ENCODE measurements around the gene LRCH1.
"Not testable (repeated sequence)": the region's sequence is repeated elsewhere in the genome, so short reads cannot be mapped to it uniquely, and the experiment has no call there.

Gene LRCH1

DNA sequence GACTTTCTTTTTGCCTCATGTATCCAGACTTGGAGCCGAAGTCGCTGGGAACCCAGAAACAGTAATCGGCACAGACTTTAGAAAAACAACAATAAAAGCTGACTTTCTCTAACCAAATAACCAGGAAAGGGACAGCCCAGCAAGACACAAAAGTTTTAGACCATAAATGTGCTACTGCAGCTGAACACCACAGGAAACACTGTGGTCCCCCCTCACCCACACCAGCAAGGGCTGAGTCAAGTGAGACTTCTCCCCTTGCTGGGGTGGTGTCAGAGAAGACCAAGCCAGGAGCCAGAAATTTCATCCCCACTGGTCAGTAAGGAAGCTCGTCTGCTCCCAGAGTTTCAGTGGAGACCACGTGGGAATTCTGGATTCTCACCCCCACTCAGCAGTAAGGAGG, 173.4 kb downstream of the LRCH1 start:
- DNase-seq: no peak

DNA sequence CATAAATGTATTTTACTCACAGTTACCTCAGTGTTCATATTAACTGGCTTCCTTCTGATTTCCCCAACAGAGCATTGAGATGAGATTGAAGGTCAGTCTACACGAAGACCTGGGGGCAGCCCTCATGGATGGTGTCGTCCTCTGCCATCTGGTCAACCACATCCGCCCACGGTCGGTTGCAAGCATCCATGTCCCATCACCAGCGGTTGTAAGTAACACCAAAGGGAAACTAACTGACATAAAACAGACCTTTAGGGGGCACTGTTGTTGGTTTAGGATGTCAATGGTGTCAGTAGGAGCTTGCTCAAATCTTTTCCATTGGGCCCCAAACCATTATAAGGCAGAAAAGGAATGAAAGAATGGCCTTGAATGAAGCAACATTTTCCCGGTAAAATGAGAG, 175.8 kb downstream of the LRCH1 start:
- DNase-seq: no peak

DNA sequence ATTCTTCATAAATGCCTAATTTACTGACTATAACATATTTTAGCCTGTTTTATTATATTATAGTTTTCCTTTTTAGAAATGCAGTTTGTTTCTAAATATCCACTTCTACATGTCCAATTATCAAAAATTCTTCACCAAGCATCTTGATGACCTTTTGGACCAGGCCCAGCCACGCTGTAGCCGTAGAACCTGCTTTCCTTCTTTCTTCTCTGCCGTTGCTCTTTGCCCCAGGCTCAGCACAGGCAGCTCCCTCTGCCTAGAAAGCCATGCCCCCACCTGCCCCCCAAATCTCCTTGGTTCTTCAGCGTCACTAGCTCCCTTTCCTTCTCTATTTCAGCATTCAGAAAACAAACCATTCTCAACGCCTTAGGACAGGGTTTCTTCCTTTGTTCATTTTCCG, 178.6 kb downstream of the LRCH1 start:
- DNase-seq: no peak

DNA sequence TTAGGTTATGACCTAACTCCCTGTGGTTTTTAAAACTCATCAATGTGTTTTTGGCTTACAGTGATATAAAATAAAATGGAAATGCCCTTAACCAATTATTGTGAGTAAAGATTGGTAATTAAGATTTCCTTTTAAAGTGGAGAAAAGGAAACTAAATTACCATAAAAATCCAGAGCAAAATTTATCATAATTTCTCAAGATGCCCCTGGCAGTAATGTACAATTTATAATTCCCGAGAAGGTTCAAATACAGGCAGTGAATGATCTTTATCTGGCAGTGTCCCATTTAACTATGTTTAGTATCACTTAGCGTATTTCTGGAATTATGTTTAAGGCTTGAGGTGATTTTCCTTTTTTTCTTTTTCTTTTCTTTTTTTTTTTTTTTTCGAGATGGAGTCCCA, 182.5 kb downstream of the LRCH1 start:
- no peak for DNase-seq

DNA sequence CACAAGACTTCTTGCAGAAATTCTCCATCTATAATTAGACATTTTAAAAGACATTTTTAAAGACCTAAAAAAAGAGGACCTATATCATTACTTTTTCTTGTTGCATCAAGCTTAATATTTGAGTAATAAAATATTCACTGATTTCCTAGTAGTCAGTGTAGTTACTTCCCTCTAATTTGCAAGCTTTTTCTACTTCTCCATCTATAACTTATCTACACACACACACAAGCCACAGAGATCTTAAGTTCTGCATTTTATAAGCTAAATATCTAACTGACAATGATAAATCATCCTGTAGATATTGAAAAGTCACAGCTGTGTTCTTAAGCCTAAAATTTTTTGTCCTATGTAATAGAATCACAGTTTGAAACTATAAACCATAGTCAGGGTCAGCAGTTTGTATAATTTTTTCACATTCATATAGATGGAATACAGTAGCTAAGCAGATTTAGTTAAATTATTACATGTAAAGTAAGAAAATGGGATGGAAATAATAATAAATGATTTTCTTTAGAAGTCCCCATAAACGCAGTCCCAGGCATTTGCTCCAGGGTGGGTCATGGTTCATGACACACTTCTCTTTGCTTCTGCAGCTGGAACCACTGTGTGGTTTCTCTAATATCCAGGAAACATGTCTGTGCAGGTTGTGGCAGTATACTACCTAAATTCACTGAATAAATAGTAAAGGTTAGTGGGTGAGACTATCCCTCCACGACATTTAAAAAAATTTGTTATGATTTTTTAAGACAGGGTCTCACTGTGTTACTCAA, 183.8 kb downstream of the LRCH1 start:
- no peak for DNase-seq

DNA sequence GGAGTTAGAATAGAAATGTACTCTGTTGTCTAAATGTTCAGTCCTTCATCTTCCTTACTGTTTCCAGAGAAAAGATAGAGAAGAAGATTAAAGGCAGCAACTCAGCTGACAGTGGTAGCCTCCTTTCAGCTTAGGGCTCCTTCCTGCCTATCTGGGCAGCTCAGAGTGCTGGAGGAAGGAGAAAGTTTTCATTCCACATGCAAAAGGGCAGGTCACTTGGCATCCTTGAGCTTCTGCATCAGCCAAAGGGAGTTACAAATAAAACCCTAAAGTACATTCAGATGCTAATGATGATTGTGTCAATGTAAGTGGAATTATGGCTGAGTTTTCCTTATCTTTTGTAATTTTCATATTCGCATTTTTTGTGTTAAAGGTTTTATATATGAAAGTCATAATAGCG, 185.1 kb downstream of the LRCH1 start:
- DNase-seq: no peak

DNA sequence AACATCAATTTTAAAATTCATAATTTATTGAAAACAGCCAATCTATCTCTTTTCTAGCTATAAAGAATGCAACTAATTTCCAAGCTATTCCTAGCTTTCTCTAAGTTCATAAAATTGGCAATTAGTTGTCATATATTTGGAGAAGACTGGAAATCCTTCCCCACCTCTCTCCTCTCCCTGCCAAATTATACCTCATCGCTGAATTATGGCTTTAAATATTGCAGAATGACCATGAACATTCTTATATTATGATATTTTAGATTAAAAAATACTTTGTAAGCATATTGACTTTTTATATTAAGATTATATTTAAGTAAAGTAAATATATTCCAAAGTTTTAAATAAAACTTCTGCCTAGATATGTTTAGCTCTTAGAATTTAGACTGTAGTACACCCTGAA, 185.8 kb downstream of the LRCH1 start:
- no peak for DNase-seq

DNA sequence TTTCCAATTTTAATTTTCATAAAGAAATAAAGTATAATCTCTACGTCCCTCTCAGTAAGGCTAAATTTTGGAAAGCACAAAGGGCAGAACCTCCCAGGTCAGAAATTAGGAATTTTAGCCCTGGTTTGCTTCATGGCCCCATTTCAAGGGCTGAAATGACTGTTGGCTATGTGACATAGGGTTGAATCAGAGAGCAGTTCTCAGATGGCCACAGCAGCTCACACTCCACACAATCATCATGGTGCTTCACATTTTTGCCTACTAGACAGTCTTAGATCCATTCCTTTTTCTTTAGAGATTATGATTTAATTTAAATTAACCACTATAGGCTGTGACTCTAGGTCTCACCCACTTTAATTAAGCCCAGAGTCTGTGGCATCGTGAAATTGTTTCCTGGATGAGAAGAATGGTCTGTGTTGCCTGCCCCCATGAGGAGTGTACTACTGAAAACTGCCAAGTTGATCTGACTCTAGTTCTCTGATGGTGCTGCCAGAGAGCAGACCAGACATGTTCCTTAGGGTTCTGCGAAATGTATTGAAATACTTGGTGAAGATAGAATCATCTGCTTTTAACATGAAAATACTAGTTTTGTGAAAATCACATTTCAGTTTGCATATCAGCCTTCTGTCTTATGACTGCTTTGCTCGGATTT, 186.6 kb downstream of the LRCH1 start:
- DNase-seq: no peak

DNA sequence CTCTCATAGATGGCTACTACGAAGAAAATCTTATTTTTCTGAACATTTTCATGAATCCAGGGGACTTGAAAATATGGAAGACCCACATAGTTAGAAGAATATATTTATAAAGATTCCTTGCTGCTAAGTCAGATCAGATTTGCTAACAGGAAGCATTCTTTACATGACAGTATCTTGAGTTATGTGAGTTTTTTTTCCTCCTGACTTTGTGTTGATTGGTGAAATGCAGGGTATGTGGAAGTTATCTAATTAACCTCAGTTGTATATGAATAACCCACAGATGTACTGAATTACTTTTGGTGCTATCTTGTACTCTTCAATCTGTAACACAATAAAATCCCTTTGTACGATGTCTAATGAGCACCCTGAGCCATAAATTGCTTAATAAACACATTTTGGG, 190.2 kb downstream of the LRCH1 start:
- DNase-seq: no peak

DNA sequence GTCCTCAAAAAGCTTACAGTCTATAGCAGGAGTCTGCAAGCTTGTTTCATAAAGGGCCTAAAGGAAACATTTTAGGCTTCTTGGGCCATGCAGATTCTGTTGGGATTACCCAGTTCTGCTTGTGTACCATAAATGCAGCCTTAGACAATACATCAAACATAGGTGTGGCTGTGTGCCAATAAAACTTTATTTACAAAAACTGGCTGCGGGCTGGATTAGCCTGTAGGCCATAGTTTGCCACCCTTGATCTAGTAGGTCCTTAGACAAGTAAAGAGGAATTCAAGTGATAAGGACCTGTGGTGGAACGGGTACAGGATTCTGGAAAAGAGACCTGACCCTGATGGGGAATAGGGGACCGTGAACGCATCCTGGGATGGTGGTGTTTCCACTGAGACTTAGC, 192.1 kb downstream of the LRCH1 start:
- DNase-seq: no peak

DNA sequence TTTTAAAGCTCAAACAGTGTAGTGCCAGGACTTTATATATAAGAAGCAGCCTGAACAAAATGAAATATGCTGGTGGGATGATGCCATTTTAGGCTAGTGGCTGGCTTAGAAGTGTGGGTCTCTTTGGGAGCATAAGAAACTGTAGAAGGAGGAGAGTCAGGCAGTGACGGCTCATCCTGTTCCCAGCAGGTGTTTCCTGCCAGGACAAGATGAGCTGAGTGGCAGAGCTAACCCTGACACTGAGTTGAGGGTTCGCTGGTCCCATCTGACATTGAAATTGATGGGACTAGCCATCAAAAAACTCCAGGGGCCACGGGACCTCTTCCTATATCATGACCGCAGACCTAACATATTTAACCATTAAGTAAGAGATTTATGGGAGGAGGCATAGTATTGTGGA, 192.7 kb downstream of the LRCH1 start:
- DNase-seq: no peak

DNA sequence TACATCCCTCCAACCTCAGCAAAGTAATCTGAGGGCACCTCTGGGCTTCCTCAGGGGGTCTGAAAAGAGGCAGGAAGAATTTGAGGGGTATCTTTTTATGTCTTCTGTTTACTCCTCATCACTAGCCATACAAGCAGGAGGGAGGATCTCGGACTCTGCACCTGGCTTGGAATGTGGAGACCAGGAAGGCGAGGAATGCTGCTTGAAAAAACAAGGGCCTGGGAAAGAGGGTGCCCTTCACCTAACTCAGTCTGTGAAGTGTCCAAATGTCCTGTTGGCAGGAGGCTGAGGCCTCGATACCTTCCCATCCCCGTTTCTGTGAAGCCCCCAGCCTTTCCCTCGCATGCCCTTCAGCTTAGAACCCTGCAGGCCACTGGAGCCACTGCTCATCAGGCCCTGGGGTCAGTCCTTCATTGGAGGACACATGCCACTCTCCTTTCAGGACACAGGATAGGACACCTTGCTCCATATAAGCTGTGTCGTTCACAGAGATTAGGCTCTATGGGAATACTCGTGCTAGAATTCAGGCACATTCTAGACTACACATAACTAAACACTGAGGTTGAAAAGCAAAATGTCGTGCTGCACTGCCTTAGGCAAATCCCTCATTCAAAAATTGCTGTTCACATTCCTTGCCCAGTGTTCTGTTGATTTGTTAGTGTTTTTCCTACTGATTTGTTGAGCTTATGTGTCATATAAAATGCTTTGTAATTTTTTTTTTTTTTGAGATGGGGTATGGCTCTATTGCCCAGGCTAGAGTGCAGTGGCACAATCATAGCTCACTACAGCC, 194.3 kb downstream of the LRCH1 start:
- DNase-seq: no peak

DNA sequence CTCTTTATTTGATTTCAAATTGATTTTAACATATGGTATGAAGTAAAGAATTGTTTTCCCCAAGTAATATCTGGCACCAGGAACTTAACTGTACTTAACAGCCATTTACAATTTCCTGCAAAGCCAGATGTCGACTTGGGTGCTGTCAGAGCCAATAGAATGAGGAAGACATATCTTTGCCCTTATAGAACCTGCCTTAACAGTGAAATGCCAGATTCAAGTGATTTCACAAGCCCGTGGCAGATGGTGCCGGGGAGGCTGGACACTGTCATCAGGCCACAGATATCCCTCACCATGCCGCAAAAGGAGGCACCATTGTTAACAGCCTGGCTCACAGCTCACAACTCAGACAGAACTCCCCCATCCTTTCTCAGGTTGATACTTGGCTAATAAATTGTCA, 195.3 kb downstream of the LRCH1 start:
- DNase-seq: no peak

DNA sequence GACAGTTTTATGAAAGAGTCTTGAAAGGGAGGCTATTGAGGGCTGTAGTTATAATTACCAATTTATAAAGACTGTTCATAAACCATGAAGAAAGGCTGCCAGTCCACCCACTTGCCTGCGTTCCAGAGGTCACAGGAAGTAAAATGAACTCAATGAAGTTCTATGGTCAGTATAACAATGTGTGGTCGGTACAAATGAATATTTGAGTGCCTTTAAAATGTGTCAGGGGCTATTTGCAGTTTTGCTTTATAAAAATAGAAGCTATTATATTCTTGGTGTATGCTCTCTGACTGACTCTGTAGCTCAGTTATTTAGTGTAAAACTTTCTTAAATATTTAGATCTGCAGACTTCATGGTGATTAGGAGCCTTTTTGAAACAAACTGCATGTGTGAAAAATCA, 197.0 kb downstream of the LRCH1 start:
- DNase-seq: no peak

DNA sequence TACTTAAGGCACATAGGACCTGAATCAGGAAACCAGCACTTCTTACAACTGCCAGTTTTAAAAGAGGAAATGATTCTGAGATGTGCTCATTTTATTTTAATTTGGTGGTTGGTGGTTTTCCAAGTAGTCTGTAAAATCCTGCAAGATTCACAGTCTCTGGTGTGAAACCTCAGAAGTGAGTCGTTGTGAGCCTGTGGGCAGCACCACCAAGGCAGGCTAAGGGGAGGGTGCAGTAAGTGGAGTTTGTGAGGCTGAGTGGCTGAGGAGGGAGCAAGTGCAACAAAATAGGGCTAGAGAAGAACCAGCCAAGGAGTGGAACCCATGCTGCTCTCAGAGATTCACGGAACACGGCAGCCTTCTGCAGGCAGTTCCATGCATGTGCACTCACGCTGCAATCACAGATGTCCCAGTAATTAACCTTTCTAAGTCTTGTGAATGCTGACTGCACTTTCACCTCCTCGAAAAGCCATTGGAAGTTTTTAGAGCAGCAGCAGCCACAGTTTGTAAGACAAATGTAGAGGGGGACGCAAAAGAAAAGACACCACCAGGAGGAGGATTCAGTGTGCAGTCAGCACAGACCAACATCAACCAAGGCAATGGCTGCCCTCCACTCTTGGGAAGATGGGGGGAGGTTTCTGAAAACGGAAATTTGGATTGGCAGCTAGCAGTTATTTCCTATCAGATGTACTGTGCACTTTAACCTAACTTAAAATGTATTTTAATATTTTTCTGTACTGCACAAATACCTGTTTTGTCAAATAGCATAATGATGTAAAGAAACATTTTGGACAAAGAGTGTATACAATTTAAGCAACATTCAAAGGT, 199.1 kb downstream of the LRCH1 start:
- no peak for DNase-seq

DNA sequence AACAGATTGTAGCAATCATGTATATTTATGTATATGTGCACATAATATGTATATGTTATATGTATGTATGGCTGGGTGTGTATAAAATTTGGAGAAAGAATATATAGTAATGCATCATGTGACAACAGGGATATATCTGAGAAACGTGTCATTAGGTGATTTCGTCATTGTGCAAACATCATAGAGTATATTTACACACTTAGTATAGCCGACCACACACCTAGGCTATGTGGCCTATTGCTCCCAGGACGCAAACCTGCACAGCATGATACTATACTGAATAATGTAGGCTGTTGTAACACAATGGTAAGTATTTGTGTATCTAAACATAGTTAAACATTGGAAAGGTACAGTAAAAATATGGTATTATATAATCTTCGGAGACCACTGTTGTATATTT, 200.2 kb downstream of the LRCH1 start:
- no peak for DNase-seq

DNA sequence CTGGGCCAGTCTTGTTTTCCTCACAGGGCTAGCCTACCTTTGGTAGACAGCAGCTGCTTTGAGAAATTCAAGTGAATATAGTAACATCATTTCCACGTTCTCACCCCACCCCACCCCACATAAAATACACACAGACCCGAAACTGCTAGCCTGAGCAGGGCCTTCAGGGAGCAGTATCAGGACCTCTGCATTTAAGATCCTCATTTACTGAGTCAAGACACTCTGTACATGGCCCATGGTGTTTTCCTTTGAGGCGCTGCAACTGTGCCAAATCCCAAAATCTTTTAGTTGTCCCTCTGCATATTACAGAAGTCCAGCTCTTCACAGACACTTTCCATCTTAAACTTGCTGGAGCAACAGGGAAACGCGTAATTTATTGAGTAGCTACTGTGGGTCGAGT, 200.9 kb downstream of the LRCH1 start:
- DNase-seq: no peak

DNA sequence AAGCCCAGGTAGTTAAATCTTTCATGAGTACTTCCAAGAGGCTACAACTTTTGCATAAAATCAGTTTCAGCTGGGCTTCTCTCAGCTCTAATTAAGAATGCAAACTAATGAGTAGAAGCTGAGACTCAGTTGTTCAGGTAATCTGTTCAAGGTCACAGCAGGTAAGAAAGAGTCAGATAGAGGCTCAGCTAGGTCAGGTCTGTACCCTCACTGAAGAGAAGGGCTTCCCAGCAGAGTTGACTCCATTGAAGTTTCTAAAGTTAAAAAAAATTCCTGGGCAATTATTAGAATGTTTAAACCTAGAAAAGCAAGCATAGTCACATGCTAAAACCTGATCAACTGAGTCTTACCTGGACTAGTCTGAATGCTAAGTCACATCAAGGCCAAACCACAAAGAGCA, 201.8 kb downstream of the LRCH1 start:
- DNase-seq: no peak

DNA sequence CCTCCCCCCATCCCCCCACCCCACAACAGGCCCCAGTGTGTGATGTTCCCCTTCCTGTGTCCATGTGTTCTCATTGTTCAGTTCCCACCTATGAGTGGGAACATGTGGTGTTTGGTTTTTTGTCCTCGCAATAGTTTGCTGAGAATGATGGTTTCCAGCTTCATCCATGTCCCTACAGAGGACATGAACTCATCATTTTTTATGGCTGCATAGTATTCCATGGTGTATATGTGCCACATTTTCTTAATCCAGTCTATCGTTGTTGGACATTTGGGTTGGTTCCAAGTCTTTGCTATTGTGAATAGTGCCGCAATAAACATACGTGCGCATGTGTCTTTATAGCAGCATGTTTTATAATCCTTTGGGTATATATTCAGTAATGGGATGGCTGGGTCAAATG, 202.5 kb downstream of the LRCH1 start:
- not testable (repeated sequence) for DNase-seq

DNA sequence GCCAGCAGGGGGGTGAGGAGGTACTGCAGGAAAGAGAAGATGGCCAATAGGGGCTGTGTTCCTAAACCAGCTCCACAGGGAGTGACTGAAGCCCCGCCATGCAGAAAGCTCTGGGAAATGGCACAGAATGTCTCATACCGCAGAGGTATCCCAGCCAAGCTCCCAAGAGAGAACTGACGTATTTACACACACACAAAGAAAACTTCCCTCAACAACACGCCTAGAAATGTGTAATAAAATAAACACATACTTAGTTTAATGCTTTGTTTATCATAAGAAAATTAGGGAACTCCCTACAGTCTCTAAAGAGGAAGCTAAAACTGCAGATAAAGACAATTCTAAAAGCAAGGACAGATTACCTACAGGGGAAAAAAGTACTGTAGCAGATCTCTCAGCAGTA, 204.0 kb downstream of the LRCH1 start:
- no peak for DNase-seq

DNA sequence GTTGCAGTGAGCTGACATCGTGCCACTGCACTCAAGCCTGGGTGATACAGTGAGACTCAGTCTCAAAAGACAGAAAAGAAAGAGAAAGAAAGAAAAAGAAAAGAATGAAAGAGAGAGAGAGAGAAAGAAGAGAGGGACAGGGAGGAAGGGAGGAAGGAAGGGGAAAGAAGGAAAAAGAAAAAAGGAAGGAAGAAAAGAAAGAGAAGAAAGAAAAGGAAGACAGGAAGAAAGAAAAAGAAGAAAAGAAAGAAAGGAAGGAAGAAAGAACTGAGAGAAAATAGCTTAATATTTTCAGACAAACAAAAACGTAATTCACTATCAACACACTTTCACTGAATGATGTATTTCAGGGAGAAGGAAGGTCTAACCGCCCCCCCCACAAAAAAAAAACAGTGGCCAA, 204.7 kb downstream of the LRCH1 start:
- no peak for DNase-seq

DNA sequence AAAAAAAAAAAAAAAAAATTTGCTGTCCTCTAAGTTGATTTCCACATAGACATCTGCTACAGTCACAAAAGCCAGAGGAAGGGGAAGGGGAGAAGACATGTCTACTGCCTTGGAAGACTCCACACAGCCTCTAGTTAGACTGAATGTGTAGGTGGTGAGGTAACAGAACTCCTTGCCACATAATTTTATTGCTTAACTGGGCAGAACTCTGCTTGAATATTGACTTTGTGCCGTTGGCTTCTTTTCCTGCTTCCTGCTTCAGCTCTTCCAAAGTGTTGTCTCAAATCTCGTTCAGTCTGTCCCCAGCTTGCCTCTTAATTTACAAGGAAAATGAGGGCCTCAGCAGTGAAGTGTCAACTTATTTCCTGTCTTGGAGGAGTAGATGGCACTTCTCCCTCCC, 206.9 kb downstream of the LRCH1 start:
- DNase-seq: no peak

DNA sequence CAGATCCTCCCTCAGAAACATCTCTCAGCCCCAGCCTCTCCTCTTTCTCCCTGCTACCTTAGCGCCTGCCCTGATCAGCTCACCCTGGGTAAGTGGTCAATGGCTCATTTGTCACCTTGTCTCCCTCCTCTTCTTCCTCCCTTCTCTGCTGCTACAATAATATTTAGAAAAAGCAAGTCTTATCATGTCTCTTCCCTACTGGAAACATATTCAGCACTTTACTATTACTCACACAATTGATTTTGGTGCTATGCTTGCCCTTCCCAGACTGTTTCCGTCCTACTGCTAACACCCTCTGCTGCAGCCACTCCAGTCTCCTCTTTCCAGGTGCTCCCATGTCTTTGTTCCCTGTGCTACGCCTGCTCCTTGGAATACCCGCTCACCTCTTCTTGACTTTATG, 208.2 kb downstream of the LRCH1 start:
- DNase-seq: no peak

Measured in NCI-H526 treated with DMSO at 0.1 percent for 48 hours (cell line).